Neural progenitor cell (in vitro differentiated cells): Measurements from ENCODE around the gene PRR23E.

Experiments used
- EZH2phosphoT487 ChIP-seq: fragments of 200-600 bp; sonication (generic); IDR thresholded peaks from 2 replicates; pipeline ENCODE4 v1.6.1; 2017; ENCODE audit warnings: antibody characterized with exemption
- TF ChIP-seq, protein P1 (sequence below): fragments of 200-600 bp; sonication (generic); IDR thresholded peaks from 2 replicates; pipeline ENCODE4 v1.5.1; 2017; ENCODE audit warnings: antibody characterized with exemption, mild to moderate bottlenecking

DNA sequence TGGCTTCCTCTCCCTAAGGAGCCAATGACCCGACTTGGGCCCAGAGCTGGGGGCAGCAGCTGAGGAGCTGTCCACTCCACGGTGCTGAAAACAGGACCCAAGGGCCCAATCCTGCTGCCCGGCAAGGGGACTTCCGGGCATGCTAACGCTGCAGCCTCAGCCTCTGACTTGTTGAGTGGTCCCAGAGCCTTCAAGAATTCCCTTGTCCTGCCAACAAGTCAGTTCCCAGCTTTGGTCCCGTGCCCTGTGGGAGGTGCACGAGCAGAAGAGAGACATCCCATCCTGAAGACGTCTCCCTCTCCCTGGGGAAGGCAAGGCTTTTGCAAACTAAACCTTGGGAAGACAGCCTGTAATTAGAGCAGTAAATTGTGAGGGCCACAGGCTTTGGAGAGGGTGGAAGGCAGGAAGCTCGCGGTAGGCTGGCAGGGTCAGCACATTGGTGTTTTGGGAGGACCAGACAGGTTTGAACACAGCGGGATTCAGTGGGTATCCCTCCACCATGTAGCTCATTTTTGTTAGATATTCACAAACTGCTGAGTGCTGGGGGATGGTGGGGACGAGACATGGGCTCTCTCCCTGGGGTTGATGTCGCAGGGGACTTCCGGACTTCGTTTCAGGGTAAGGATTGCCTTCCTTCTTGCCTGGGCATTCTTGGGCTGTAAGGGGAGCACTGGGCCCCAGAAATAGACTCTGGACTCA is 29.8 kb upstream of the PRR23E start:
- TF ChIP-seq, protein P1, sequence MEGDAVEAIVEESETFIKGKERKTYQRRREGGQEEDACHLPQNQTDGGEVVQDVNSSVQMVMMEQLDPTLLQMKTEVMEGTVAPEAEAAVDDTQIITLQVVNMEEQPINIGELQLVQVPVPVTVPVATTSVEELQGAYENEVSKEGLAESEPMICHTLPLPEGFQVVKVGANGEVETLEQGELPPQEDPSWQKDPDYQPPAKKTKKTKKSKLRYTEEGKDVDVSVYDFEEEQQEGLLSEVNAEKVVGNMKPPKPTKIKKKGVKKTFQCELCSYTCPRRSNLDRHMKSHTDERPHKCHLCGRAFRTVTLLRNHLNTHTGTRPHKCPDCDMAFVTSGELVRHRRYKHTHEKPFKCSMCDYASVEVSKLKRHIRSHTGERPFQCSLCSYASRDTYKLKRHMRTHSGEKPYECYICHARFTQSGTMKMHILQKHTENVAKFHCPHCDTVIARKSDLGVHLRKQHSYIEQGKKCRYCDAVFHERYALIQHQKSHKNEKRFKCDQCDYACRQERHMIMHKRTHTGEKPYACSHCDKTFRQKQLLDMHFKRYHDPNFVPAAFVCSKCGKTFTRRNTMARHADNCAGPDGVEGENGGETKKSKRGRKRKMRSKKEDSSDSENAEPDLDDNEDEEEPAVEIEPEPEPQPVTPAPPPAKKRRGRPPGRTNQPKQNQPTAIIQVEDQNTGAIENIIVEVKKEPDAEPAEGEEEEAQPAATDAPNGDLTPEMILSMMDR = no peak
- TF ChIP-seq EZH2phosphoT487 = no peak
